ENCODE measurements around the gene IGSF21.

Gene IGSF21

GRCh38 chr1:18253093-18253492, 145.5 kb downstream of the IGSF21 start:
- Histone ChIP-seq H3K9ac (ENCODE audit: insufficient read length) (no peak overlapping the region), H3K9me3 (ENCODE audit: low read depth, low read length) (no peaks in the 10 kb centered on the region), H3K36me3 (ENCODE audit: insufficient read depth, low read length) (no peaks in the 10 kb centered on the region), H3K4me3 (no peak overlapping the region), H3K27ac (no peak overlapping the region; the same call in 1 of the 2 replicates)
- no peak for DNase-seq (ENCODE audit: low read depth, low spot score)
- no peak for TF ChIP-seq FOXP2 (optimal IDR thresholded peaks at IDR 0.05; ENCODE audit: control extremely low read depth, extremely low read length, insufficient read depth)
- TF ChIP-seq EZH2 (IDR thresholded peaks at IDR 0.05): no peak
- TF ChIP-seq POLR2AphosphoS5 (IDR thresholded peaks at IDR 0.05; ENCODE audit: borderline replicate concordance, low read depth, low read length): no peak

- H3K9me3 ChIP-seq (ENCODE audit: low read depth, low read length): no peaks in the 10 kb centered on the region
- H3K9ac ChIP-seq (ENCODE audit: insufficient read length): no peak overlapping the region
- DNase-seq (ENCODE audit: low read depth, low spot score): peak; percentile 12
- no peak overlapping the region for H3K27ac ChIP-seq
- no peak for TF ChIP-seq POLR2AphosphoS5 (IDR thresholded peaks at IDR 0.05; ENCODE audit: borderline replicate concordance, low read depth, low read length)
- no peak for TF ChIP-seq FOXP2 (optimal IDR thresholded peaks at IDR 0.05; ENCODE audit: control extremely low read depth, extremely low read length, insufficient read depth)
- TF ChIP-seq EZH2 (IDR thresholded peaks at IDR 0.05): no peak
- no peaks in the 10 kb centered on the region for H3K36me3 ChIP-seq (ENCODE audit: insufficient read depth, low read length)
- no peak overlapping the region for H3K4me3 ChIP-seq
Observed at GRCh38 chr1:18256282-18257235, 149.0 kb downstream of the IGSF21 start.

- Histone ChIP-seq H3K36me3 (ENCODE audit: insufficient read depth, low read length) (no peaks in the 10 kb centered on the region), H3K9ac (ENCODE audit: insufficient read length) (no peak overlapping the region), H3K27ac (no peak overlapping the region), H3K4me3 (no peak overlapping the region), H3K9me3 (ENCODE audit: low read depth, low read length) (no peaks in the 10 kb centered on the region)
- DNase-seq (ENCODE audit: low read depth, low spot score): no peak
- no peak for TF ChIP-seq POLR2AphosphoS5 (IDR thresholded peaks at IDR 0.05; ENCODE audit: borderline replicate concordance, low read depth, low read length)
- no peak for TF ChIP-seq FOXP2 (optimal IDR thresholded peaks at IDR 0.05; ENCODE audit: control extremely low read depth, extremely low read length, insufficient read depth)
- no peak for TF ChIP-seq EZH2 (IDR thresholded peaks at IDR 0.05)
Observed at GRCh38 chr1:18257778-18258177, 150.2 kb downstream of the IGSF21 start.

DNA sequence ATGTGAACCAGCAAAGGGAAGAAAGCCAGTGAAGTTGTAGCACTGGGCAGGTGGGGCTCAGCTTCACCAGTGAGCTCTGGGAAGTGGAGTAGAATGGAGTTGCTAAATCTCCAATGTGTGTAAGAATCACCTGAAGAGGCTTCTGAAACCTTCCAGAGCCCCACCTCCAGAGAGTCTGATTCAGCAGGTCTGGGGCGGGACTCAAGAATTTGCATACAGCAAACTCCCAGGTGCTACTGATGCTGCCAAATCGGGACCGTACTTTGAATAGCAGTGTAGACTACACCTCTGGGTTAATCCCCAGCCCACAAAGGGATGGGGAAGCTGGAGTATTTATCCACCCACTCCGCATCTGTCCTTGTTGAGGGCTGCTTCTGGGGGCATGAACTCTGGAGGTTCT, 154.3 kb downstream of the IGSF21 start:
- Histone ChIP-seq H3K36me3 (ENCODE audit: insufficient read depth, low read length) (no peaks in the 10 kb centered on the region), H3K9me3 (ENCODE audit: low read depth, low read length) (no peaks in the 10 kb centered on the region), H3K4me3 (no peak overlapping the region), H3K9ac (ENCODE audit: insufficient read length) (no peak overlapping the region), H3K27ac (no peak overlapping the region)
- TF ChIP-seq FOXP2 (optimal IDR thresholded peaks at IDR 0.05; ENCODE audit: control extremely low read depth, extremely low read length, insufficient read depth): no peak
- TF ChIP-seq POLR2AphosphoS5 (IDR thresholded peaks at IDR 0.05; ENCODE audit: borderline replicate concordance, low read depth, low read length): no peak
- TF ChIP-seq EZH2 (IDR thresholded peaks at IDR 0.05): no peak
- no peak for DNase-seq (ENCODE audit: low read depth, low spot score)

- DNase-seq (ENCODE audit: low read depth, low spot score): no peak
- Histone ChIP-seq H3K36me3 (ENCODE audit: insufficient read depth, low read length) (no peaks in the 10 kb centered on the region), H3K9ac (ENCODE audit: insufficient read length) (no peak overlapping the region), H3K27ac (no peak overlapping the region), H3K4me3 (no peak overlapping the region), H3K9me3 (ENCODE audit: low read depth, low read length) (no peaks in the 10 kb centered on the region)
- TF ChIP-seq POLR2AphosphoS5 (IDR thresholded peaks at IDR 0.05; ENCODE audit: borderline replicate concordance, low read depth, low read length): no peak
- no peak for TF ChIP-seq EZH2 (IDR thresholded peaks at IDR 0.05)
- TF ChIP-seq FOXP2 (optimal IDR thresholded peaks at IDR 0.05; ENCODE audit: control extremely low read depth, extremely low read length, insufficient read depth): no peak
Observed at GRCh38 chr1:18262726-18263125, 155.1 kb downstream of the IGSF21 start.

GRCh38 chr1:18263547-18264120, 156.0 kb downstream of the IGSF21 start:
- no peak for TF ChIP-seq POLR2AphosphoS5 (IDR thresholded peaks at IDR 0.05; ENCODE audit: borderline replicate concordance, low read depth, low read length)
- no peak for TF ChIP-seq FOXP2 (optimal IDR thresholded peaks at IDR 0.05; ENCODE audit: control extremely low read depth, extremely low read length, insufficient read depth)
- no peak for TF ChIP-seq EZH2 (IDR thresholded peaks at IDR 0.05)
- no peak overlapping the region for H3K9ac ChIP-seq (ENCODE audit: insufficient read length)
- DNase-seq (ENCODE audit: low read depth, low spot score): no peak
- no peak overlapping the region for H3K27ac ChIP-seq
- no peak overlapping the region for H3K4me3 ChIP-seq
- H3K36me3 ChIP-seq (ENCODE audit: insufficient read depth, low read length): no peaks in the 10 kb centered on the region
- H3K9me3 ChIP-seq (ENCODE audit: low read depth, low read length): no peaks in the 10 kb centered on the region

DNA sequence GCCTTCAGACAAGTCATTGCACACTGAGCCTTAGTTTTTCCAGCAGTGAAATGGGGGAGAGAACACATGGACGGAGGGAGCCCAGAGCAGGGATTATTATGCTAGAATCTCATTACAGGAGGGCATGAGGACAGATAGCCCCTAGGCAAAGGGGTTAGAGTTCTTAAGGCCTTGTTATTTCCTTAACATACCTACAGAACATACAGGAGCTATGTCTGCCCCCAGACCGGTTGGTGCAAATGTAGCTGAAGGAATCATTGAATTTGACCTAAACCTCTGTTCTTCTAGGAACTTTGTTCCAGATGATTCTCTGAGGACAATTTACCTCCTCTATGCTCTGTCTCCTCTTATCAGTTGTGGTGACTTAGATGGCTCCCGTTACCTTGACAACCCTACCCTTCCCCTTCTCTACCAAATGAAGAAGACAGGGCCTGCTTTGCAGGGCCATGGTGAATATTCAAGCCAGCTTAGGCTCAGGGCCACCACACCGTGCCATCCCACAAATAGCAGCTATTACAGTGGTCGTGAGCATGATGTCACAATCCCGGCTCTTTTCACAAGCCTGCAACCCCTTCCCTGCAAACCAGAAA, 156.9 kb downstream of the IGSF21 start:
- no peak for TF ChIP-seq POLR2AphosphoS5 (IDR thresholded peaks at IDR 0.05; ENCODE audit: borderline replicate concordance, low read depth, low read length)
- no peak for TF ChIP-seq FOXP2 (optimal IDR thresholded peaks at IDR 0.05; ENCODE audit: control extremely low read depth, extremely low read length, insufficient read depth)
- no peak for TF ChIP-seq EZH2 (IDR thresholded peaks at IDR 0.05)
- no peaks in the 10 kb centered on the region for H3K36me3 ChIP-seq (ENCODE audit: insufficient read depth, low read length)
- H3K4me3 ChIP-seq: no peak overlapping the region
- no peak for DNase-seq (ENCODE audit: low read depth, low spot score)
- H3K9ac ChIP-seq (ENCODE audit: insufficient read length): no peak overlapping the region
- H3K27ac ChIP-seq: no peak overlapping the region
- no peaks in the 10 kb centered on the region for H3K9me3 ChIP-seq (ENCODE audit: low read depth, low read length)

GRCh38 chr1:18265641-18266040, 158.0 kb downstream of the IGSF21 start:
- H3K9ac ChIP-seq (ENCODE audit: insufficient read length): no peak overlapping the region
- no peak for DNase-seq (ENCODE audit: low read depth, low spot score)
- TF ChIP-seq EZH2 (IDR thresholded peaks at IDR 0.05) (no peak), POLR2AphosphoS5 (IDR thresholded peaks at IDR 0.05; ENCODE audit: borderline replicate concordance, low read depth, low read length) (no peak), FOXP2 (optimal IDR thresholded peaks at IDR 0.05; ENCODE audit: control extremely low read depth, extremely low read length, insufficient read depth) (no peak)
- H3K9me3 ChIP-seq (ENCODE audit: low read depth, low read length): no peaks in the 10 kb centered on the region
- H3K4me3 ChIP-seq: no peak overlapping the region
- H3K27ac ChIP-seq: no peak overlapping the region
- no peaks in the 10 kb centered on the region for H3K36me3 ChIP-seq (ENCODE audit: insufficient read depth, low read length)

All from SK-N-MC (cell line).